HepG2 (cell line): ENCODE data around the gene GPRIN1. TPM values are rescaled to one million over a fixed set of nuclear protein-coding genes. Genes with fewer than 3 reads are reported as not detected.

Experiments
- ATAC-seq: fragments of 200-7000 bp; cut with Tn5 transposase; 3 replicates; pipeline ENCODE4 v1.9.1; 2020; ENCODE audit warnings: mild to moderate bottlenecking, moderate library complexity
- BruUV-seq: library from RNA; stranded (reverse); fragments of 400-500 nt; replicated peaks from 2 replicates; lab custom pipeline; 2021; lab: Mats Ljungman, UMichigan
- CTCF ChIA-PET: fragments of 300-600 bp; formaldehyde crosslinking; extraction: SDS; loops from one replicate; lab custom pipeline; 2021; ENCODE audit warnings: low total read pairs, inconsistent platforms, low intra/inter-chr PET ratio; lab: Yijun Ruan, JAX
- POLR2A ChIA-PET: fragments of 350-600 bp; sonication (Branson Sonifier 250); formaldehyde crosslinking; loops from one replicate; lab custom pipeline; 2020; ENCODE audit warnings: antibody characterized with exemption, inconsistent platforms; lab: Yijun Ruan, JAX
- DNase-seq: peaks from one replicate; pipeline ENCODE4 v3.0.0-alpha.2; 2015; ENCODE audit warnings: low spot score
- FAIRE-seq: peaks from 3 replicates; lab custom pipeline; 2011; peaks lifted over from hg19 to GRCh38; lab: Jason Lieb, UNC
- H2AFZ ChIP-seq: one replicate; pipeline ENCODE4 v1.6.1; 2011; ENCODE audit warnings: low read length, inconsistent platforms
- H3K27ac ChIP-seq: fragments of 300-600 bp; 3 replicates; pipeline ENCODE4 v1.8.0; 2011; ENCODE audit warnings: mixed run types, mild to moderate bottlenecking, mixed read lengths, low read length, inconsistent platforms; ENCODE audit not compliant: insufficient read depth; ENCODE audit errors: extremely low read length
- H3K27me3 ChIP-seq, 2 experiments: fragments of 200-600 bp in 1 of 2; 2 replicates in 1 of 2; 3 replicates in 1 of 2; pipeline versions ENCODE4 v1.6.0 to v1.8.0; 2011; ENCODE audit warnings: low read length in 2 of 2, mild to moderate bottlenecking in 2 of 2, moderate library complexity in 2 of 2, inconsistent platforms in 1 of 2; ENCODE audit not compliant: insufficient read depth in 2 of 2, control insufficient read depth in 1 of 2
- H3K36me3 ChIP-seq, 2 experiments: fragments of 200-600 bp in 1 of 2; replicated peaks in 1 of 2; 2 replicates in 1 of 2; 3 replicates in 1 of 2; pipeline versions ENCODE4 v1.5.1 to v1.8.0; 2011; ENCODE audit warnings: low read length in 2 of 2, inconsistent platforms in 1 of 2; ENCODE audit not compliant: insufficient read depth in 2 of 2, control insufficient read depth in 1 of 2
- H3K4me1 ChIP-seq: 2 replicates; pipeline ENCODE4 v1.5.1; 2012; ENCODE audit warnings: low read length, inconsistent platforms; ENCODE audit not compliant: insufficient read depth
- H3K4me2 ChIP-seq: 2 replicates; pipeline ENCODE4 v1.6.0; 2011; ENCODE audit warnings: low read depth, low read length, inconsistent platforms
- H3K4me3 ChIP-seq, 3 experiments: fragments of 200-600 bp in 1 of 3; sonication (generic), shearing (Covaris generic) in 1 of 3; replicated peaks in 1 of 3; 2 replicates each; pipeline ENCODE4 v1.5.1; 2011 to 2016; ENCODE audit warnings: low read length in 3 of 3, inconsistent platforms in 2 of 3, low read depth in 2 of 3, mild to moderate bottlenecking in 2 of 3, control low read depth in 1 of 3, mixed read lengths in 1 of 3; ENCODE audit not compliant: insufficient read depth in 1 of 3
- H3K79me2 ChIP-seq: one replicate; pipeline ENCODE4 v1.6.1; 2011; ENCODE audit warnings: low read length, inconsistent platforms; ENCODE audit not compliant: insufficient read depth
- H3K9ac ChIP-seq: 2 replicates; pipeline ENCODE4 v1.6.0; 2011; ENCODE audit warnings: mild to moderate bottlenecking, low read depth, low read length, inconsistent platforms; ENCODE audit not compliant: insufficient read depth
- H3K9me3 ChIP-seq: 2 replicates; pipeline ENCODE4 v1.5.1; 2012; ENCODE audit warnings: mild to moderate bottlenecking, low read length
- H4K20me1 ChIP-seq: 2 replicates; pipeline ENCODE4 v1.6.0; 2011; ENCODE audit warnings: inconsistent platforms, mild to moderate bottlenecking, low read length, moderate library complexity; ENCODE audit not compliant: insufficient read depth
- AGO2 ChIP-seq: fragments of 200-400 bp; formaldehyde crosslinking; optimal IDR thresholded peaks from 2 replicates; pipeline ENCODE3; 2017; ENCODE audit warnings: mild to moderate bottlenecking, low read depth, low read length, moderate library complexity
- ARID3A ChIP-seq: IDR thresholded peaks from 2 replicates; pipeline ENCODE4 v1.6.1; 2012; ENCODE audit warnings: low read depth, low read length, improper control_type of control experiment
- FOXM1 ChIP-seq: sonication (generic); formaldehyde crosslinking; IDR thresholded peaks from 2 replicates; pipeline ENCODE4 v1.5.0; 2020; ENCODE audit warnings: missing genetic modification reagents
- HNRNPH1 ChIP-seq: fragments of 200-400 bp; formaldehyde crosslinking; optimal IDR thresholded peaks from 2 replicates; pipeline ENCODE3; 2017; ENCODE audit warnings: mild to moderate bottlenecking, low read depth, low read length
- JUNB ChIP-seq: sonication (generic); formaldehyde crosslinking; IDR thresholded peaks from 2 replicates; pipeline ENCODE4 v1.8.0; 2022; ENCODE audit warnings: missing genetic modification reagents, mild to moderate bottlenecking, borderline replicate concordance
- KAT7 ChIP-seq: IDR thresholded peaks from 2 replicates; pipeline ENCODE4 v1.6.1; 2018; ENCODE audit warnings: borderline replicate concordance, missing compliant biosample characterization
- RARA ChIP-seq: IDR thresholded peaks from 2 replicates; pipeline ENCODE4 v1.6.1; 2016; ENCODE audit warnings: missing genetic modification reagents, missing compliant biosample characterization
- STAG1 ChIP-seq: sonication (generic); formaldehyde crosslinking; IDR thresholded peaks from 2 replicates; pipeline ENCODE4 v1.4.0; 2020; ENCODE audit warnings: missing genetic modification reagents
- ZBTB7B ChIP-seq: sonication (generic); formaldehyde crosslinking; IDR thresholded peaks from 2 replicates; pipeline ENCODE4 v1.4.0; 2020; ENCODE audit warnings: missing genetic modification reagents
- ZFP1 ChIP-seq: IDR thresholded peaks from 2 replicates; pipeline ENCODE4 v1.6.1; 2016
- ZFP62 ChIP-seq: sonication (generic); formaldehyde crosslinking; IDR thresholded peaks from 2 replicates; pipeline ENCODE4 v1.4.0; 2020; ENCODE audit warnings: missing genetic modification reagents
- ZKSCAN8 ChIP-seq: IDR thresholded peaks from 2 replicates; pipeline ENCODE4 v1.6.1; 2016; ENCODE audit warnings: borderline replicate concordance, missing genetic modification reagents, missing compliant biosample characterization
- ZNF430 ChIP-seq: sonication (generic); formaldehyde crosslinking; IDR thresholded peaks from 2 replicates; pipeline ENCODE4 v1.9.0; 2021; ENCODE audit warnings: mild to moderate bottlenecking, missing genetic modification reagents
- ZNF589 ChIP-seq: sonication (generic); formaldehyde crosslinking; conservative IDR thresholded peaks from 2 replicates; pipeline ENCODE4 v1.8.0; 2022; ENCODE audit warnings: mild to moderate bottlenecking, moderate library complexity, missing genetic modification reagents
- ZNF639 ChIP-seq: conservative IDR thresholded peaks from 2 replicates; pipeline ENCODE4 v1.6.1; 2018; ENCODE audit warnings: missing genetic modification reagents
- ZNF660 ChIP-seq: sonication (generic); formaldehyde crosslinking; IDR thresholded peaks from 2 replicates; pipeline ENCODE4 v1.5.1; 2020; ENCODE audit warnings: mild to moderate bottlenecking, low read depth, missing genetic modification reagents, borderline replicate concordance
- ZNF788 ChIP-seq: sonication (generic); formaldehyde crosslinking; IDR thresholded peaks from 2 replicates; pipeline ENCODE4 v1.5.0; 2020; ENCODE audit warnings: mild to moderate bottlenecking, missing genetic modification reagents, borderline replicate concordance
- ZSCAN12 ChIP-seq: sonication (generic); formaldehyde crosslinking; IDR thresholded peaks from 2 replicates; pipeline ENCODE4 v1.9.0; 2021; ENCODE audit warnings: mild to moderate bottlenecking, missing genetic modification reagents
- WGBS: methylation state at CpG from one replicate; pipeline ENCODE4 v1.1.6; 2017; ENCODE audit warnings: low lambda C conversion rate; 5-methylcytosine and 5-hydroxymethylcytosine counted together
- in situ Hi-C: cut with HindIII; loops from 2 replicates; pipeline ENCODE4 v1.10.0; 2017; ENCODE audit warnings: low pct_unique_long_range_greater_than_20kb; ENCODE audit not compliant: extremely low pct_ligation_motif_present
- intact Hi-C: fragments of 100-400 bp; cut with micrococcal nuclease; formaldehyde crosslinking; loops from one replicate; pipeline ENCODE4 v1.10.0; 2022; ENCODE audit not compliant: unreplicated experiment
- polyA plus RNA-seq, 8 experiments: library from polyadenylated mRNA; depleted of rRNA in 3 of 8; stranded (reverse) in 7 of 8; unstranded in 1 of 8; fragments of >200 nt; fragmentation: Illumina TruSeq in 4 of 8; extraction: Trizol in 4 of 8; gene quantifications; 2 replicates each; pipeline versions ENCODE4 v1.2.1 to v1.2.3, GENCODE V29; 2011 to 2016; ENCODE audit warnings: low read depth in 4 of 8, missing spikeins in 1 of 8, mixed read lengths in 1 of 8; ENCODE audit not compliant: insufficient read depth in 1 of 8
- total RNA-seq, 5 experiments: library from RNA; depleted of rRNA; stranded (reverse); fragments of >200 nt; fragmentation: Illumina TruSeq; extraction: Trizol; gene quantifications; 2 replicates each; pipeline ENCODE4 v1.2.3, GENCODE V29; 2016; ENCODE audit warnings: low read depth in 1 of 5

Gene GPRIN1
- total and polyA plus RNA-seq, 2 of the 13 experiments (the other 11 are each of a cell fraction or from before 2014, with no cell fraction given): 0.32 to 2.0 TPM

- ChIA-PET CTCF (no interaction called here), POLR2A (no interaction called here)
- ATAC-seq: no peak
- H3K4me1 ChIP-seq: peaks cover 14% of the 10 kb centered on the region
- TF ChIP-seq ZNF660 (no peak), ZSCAN12 (CRISPR knock-in tag) (no peak), FOXM1 (CRISPR knock-in tag) (no peak), AGO2 (no peak), ZBTB7B (CRISPR knock-in tag) (no peak), ZFP62 (CRISPR knock-in tag) (no peak), ZFP1 (CRISPR knock-in tag) (no peak), JUNB (CRISPR knock-in tag) (no peak), ZKSCAN8 (CRISPR knock-in tag) (no peak), ZNF788 (CRISPR knock-in tag) (no peak), ZNF430 (CRISPR knock-in tag) (no peak), ZNF589 (CRISPR knock-in tag) (no peak), ARID3A (no peak), STAG1 (CRISPR knock-in tag) (no peak), RARA (CRISPR knock-in tag) (no peak), KAT7 (CRISPR knock-in tag) (no peak), ZNF639 (CRISPR knock-in tag) (no peak), HNRNPH1 (no peak)
- no peak overlapping the region for H2AFZ ChIP-seq
- no peaks in the 10 kb centered on the region for H4K20me1 ChIP-seq
- H3K36me3 ChIP-seq: no peaks in the 10 kb centered on the region; a peak in 1 of 5 replicates
- no peaks in the 10 kb centered on the region for H3K79me2 ChIP-seq
- in situ Hi-C loops: no loop called here
- no peak overlapping the region for H3K4me2 ChIP-seq
- no peak overlapping the region for H3K9ac ChIP-seq
- no peaks in the 10 kb centered on the region for H3K9me3 ChIP-seq
- peaks cover 0 to 1% of the 10 kb centered on the region in 2 experiments; a peak in 2 of 5 replicates for H3K27me3 ChIP-seq
- no peak overlapping the region for H3K27ac ChIP-seq
- no peak for DNase-seq
- H3K4me3 ChIP-seq: no peak overlapping the region
- no peak for FAIRE-seq
- WGBS: 92% methylated on average over 9 of the region's 13 CpGs
- BruUV-seq: no TSS peak
- intact Hi-C loops: loop anchor here (5.0 kb wide), 1 partner anchor 156 kb away; the partner anchor contains the start of gene UNC5A
These were observed 46.6 kb upstream of the GPRIN1 start for GRCh38 chr5:176656467-176656990.
